Bladder microvascular endothelial cell (primary cell): Measurements from ENCODE around the gene MRPL43. TPM values are rescaled to one million over a fixed set of nuclear protein-coding genes. Genes with fewer than 3 reads are reported as not detected.

Experiments used
- total RNA-seq: library from RNA; depleted of rRNA; stranded (reverse); fragments of >200 nt; gene quantifications from 2 replicates; pipeline ENCODE4 v1.2.3, GENCODE V29; 2014

Gene MRPL43
- 38.6 and 48.6 TPM in 2 replicates for total RNA-seq

DNA sequence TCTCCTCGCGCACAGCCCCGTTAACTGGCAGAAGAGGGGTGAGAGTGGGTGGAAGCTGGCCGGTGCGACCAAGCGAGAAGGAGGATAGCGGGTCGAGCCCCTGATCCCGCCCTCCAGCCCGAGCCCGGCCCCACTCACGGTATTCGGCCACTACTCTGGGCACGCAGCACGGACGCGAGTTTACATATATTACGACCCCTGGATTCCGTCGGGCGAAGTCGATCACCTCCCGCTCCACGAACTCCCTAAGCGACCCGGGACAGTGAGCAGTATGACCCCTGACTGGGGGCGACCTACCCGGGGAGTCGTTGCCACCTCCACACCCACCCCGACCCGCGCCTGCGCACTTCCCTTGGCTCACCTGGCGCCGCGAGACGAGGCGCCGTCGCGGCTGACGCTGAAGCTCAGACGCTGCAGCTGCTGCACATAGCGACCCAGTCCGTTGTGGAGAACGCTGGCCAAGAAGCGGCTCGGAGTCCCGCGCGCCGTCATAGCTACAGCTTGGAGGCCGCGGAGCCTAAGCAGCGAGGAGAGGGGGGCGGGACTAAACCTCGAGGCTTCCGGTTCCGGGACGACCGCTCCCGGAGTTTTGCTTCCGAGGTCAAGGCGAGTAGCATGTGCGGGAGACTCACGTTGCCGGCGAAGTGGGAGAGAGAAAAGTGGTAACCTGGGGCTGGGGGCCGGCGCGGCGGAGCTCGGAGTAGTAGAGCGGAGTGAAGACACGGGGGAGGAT lies at the start of gene MRPL43, which contains the start of gene TWNK:
Gene MRPL43, minus strand, starts transcription at position 546 of the 733 bp plus-strand sequence. Its CDS starts 54 bp downstream, at position 492.
Gene TWNK, plus strand, starts transcription at position 592 of the 733 bp plus-strand sequence. CDS start 668 bp downstream, outside the sequence.

DNA sequence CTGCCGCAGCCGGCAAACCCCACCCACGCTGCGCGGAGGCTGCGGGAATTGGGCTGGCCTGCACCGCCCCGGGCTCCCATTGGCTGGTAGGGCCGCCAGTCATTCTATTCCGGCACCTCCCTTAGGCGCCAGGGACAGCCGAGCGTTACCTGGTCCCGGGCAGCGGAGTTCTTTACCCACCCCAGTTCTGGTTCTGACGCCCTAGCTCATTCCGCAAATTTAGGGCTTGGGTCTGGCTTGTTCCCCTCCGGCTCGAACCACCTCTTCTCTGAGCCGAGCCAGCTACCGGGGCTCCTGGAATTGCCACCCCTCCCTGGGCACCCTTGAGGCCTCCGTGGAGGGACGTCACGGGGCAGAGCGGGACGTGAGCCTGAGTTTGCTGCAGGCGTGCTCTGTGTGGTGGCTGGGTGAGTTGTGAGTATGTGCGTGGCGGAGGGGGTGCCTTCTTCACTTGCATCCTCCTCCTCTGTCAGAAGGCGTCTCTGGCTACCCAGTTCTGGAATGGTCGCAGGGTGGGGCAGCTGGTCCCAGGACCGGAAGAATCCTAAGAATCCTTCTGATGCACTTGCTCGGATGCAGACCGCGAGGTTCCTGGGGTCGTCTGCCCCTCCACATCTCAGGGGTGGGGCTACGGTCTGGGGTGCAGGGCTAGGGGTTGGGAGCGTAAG lies 44.0 kb upstream of the MRPL43 start, which contains the start of the genes PDZD7 and SFXN3:
Gene PDZD7, minus strand, starts transcription at position 2 of the 668 bp plus-strand sequence. CDS start 910 bp downstream, outside the sequence.
Gene SFXN3, plus strand, starts transcription at position 107 of the 668 bp plus-strand sequence. CDS start 3,461 bp downstream, outside the sequence.

DNA sequence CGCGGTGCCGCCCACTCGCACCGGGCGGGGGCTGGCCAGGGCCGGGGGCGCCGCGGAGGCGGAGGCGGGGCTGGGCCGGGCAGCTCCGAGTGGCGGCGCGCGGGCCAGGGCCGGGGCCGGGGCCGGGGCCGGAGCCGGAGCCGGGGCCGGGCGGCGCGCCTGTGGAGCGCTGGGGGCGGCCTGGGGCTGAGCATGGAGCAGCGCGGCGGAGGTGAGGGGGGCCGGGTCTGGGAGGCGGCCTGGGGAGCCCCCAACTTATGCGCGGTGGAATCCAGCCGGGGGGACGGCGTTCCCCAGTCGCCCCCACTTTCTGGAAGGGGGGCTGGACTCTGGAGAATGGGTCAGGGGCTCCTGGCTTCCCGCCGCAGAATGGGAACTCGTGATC lies 12.4 kb upstream of the MRPL43 start, which contains the start of gene LZTS2:
Gene LZTS2, plus strand, starts transcription at position 67 of the 385 bp plus-strand sequence. CDS start 2,731 bp downstream, outside the sequence.

DNA sequence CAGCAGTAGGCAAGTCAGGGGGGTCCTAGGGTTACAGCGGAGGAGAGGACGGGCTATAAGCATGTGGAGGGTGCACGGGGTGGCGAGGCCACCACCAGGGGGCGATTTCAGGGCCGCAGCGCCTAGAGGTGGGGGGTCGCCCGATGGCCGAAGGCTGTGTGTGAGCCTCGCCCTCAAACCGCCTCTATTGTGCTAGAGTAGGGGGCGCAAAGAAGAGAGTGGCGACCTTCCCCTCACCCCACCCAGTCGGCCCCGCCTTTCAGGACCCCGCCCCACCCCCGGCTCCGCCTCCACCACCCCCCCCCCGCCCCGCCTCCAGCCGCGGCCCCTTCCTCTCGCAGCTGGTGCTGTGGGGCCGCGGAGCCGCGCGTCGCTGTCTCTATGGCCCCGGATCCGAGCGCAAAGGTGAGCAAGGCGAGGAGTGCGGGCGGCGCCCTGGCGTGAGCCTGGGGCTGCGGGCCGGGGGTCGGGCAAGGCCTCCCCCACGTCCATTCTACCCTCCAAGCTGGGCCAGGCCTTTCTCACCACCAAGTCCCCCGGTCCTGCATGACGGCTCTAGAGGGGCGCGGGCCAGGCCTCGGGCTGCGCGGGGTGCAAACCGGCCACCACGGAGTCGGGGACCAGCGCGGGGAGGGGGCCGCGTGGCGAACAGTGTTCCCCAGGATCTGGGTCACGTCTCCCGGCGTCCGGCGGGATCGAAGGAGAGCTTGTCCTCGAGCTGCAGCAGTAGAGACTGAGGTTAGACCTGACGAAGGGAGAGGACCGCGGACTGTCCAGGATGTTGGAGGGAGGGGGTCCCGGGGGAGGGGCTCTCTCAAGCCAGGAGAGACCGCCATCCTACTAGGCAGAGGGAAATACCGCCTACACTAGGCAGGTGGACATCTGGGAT lies 17.9 kb downstream of the MRPL43 start, which contains the start of gene SEMA4G:
Gene SEMA4G, plus strand, starts transcription at position 318 of the 889 bp plus-strand sequence. CDS start 3,409 bp downstream, outside the sequence.

Other genes with a start within 250 kb of the MRPL43 start
- not detected in 2 replicates for gene PAX2, start 241.9 kb downstream of the MRPL43 start, total RNA-seq
- gene SLF2, start 74.5 kb downstream of the MRPL43 start, total RNA-seq = 17.2 and 31.5 TPM in 2 replicates
- gene SEMA4G, start 18.0 kb downstream of the MRPL43 start, total RNA-seq = 1.8 and 2.8 TPM in 2 replicates
- 3.7 and 11.5 TPM in 2 replicates for gene TWNK, start within 50 bp of the MRPL43 start, total RNA-seq
- gene LZTS2, start 12.3 kb upstream of the MRPL43 start, total RNA-seq = 40.8 and 47.3 TPM in 2 replicates
- 0.16 and 0.44 TPM in 2 replicates for gene PDZD7, start 43.6 kb upstream of the MRPL43 start, total RNA-seq
- gene SFXN3, start 43.7 kb upstream of the MRPL43 start, total RNA-seq = 46.9 and 81.9 TPM in 2 replicates
- gene KAZALD1, start 74.5 kb upstream of the MRPL43 start, total RNA-seq = 0.31 and 0.49 TPM in 2 replicates
- gene TLX1, start 143.8 kb upstream of the MRPL43 start, total RNA-seq = not detected in 2 replicates
- not detected in 2 replicates for gene LBX1, start 242.0 kb upstream of the MRPL43 start, total RNA-seq